Activated naive CD4-positive, alpha-beta T cell treated with Interleukin-2 at 50 U/mL for 16 hours (primary cell): ENCODE results near the gene AGBL4.

Experiments
- DNase-seq: peaks from one replicate; pipeline ENCODE4 v3.0.0-alpha.2; 2020

The AGBL4 gene

DNA sequence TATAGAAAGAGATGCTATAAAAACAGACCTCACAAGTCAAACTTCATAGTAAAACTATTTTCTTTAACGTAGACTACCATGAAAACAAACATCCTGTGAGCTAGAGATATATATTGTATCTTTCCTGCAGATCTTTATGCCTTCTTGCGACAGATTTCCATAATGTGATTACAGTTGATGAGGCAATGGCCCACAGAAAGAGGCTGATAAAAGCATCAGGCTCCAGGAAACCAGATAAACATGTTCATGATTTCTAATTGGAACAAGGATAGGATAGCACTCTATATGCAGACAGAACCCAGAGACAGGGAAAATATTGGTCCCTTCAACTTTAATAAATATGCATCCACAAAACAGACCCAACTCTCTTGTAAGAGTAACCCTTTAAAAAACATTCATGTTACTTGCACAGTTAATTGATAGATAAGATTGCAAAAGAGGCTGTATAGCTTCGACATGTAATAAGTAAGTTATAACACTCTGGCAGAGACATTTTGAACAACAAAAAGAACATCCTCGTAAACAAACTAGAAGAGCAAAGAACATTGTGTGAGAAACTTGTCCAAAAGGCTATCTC, 329.4 kb downstream of the AGBL4 start:
- DNase-seq: no peak

GRCh38 chr1:49686107-49686506, 337.6 kb downstream of the AGBL4 start:
- no peak for DNase-seq

- DNase-seq: no peak
Measured at GRCh38 chr1:49677706-49678105, 346.0 kb downstream of the AGBL4 start.

DNA sequence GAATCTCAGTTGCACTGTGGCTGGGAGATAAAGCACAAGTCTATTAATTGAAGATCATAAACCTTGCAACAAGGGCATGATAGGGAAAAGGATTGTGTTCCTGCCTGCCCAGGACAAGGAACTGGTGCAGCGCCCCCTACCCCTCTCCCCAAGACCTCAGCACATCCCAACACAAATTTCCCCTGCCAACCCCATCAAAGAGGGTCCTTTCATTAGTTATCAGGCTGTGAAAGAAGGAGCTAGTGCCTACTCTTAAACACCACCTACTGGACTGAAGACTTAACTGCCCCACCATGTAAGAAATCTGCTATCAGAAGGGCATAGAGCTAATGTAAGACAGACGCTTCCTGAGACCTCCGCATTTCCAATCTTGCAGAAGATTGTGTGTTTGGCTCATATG, 372.6 kb downstream of the AGBL4 start:
- no peak for DNase-seq

GRCh38 chr1:49630156-49630555, 393.6 kb downstream of the AGBL4 start:
- DNase-seq: no peak

DNA sequence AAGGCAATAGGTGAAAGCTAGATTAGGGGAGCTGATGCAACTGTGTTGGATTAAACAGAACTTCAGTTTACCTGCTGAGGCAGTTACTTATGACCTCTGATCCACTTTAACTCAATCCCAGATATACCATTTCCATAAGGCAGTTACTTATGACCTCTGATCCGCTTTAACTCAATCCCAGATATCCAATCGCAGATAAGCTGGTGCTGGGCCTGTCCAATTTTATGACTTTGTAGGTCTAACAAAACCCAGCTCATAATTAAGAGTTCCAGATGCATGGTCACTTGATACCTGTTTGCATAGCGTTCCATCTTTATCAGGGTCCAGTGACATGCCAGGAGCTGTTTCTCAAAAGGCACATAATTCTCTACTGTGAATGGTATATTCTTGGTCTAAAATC, 396.0 kb downstream of the AGBL4 start:
- no peak for DNase-seq

- no peak for DNase-seq
Measured at GRCh38 chr1:49626472-49626871, 397.3 kb downstream of the AGBL4 start.

GRCh38 chr1:49622877-49623276, 400.9 kb downstream of the AGBL4 start:
- no peak for DNase-seq

- no peak for DNase-seq
Measured at GRCh38 chr1:49606082-49606481, 417.7 kb downstream of the AGBL4 start.

GRCh38 chr1:49597436-49597835, 426.3 kb downstream of the AGBL4 start:
- DNase-seq: no peak

DNA sequence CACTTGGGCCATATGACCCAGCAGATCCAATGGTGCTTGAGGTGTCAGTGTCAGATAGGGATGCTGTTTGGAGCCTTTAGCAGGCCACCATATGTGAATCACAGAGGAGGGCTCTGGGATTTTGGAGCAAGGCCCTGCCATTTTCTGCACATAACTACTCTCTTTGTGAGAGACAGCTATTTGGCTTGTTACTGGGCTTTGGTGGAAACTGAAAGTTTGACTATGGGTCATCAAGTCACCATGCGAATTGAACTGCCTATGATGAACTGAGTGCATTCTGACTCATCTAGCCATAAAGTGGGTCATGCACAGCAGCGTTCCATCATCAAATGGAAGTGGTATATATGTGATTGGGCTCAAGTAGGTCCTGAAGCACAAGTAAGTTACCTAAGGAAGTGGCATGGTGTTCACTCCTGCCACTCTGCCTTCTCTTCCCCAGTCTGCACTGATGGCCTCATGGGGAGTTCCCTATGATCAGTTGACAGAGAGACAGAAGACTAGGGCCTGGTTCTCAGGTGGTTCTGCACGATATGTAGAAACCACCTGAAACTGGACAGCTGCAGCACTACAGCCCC, 447.3 kb downstream of the AGBL4 start:
- DNase-seq: no peak

- DNase-seq: no peak
Measured at GRCh38 chr1:49556676-49557234, 467.0 kb downstream of the AGBL4 start.

GRCh38 chr1:49552101-49552500, 471.7 kb downstream of the AGBL4 start:
- DNase-seq: no peak

DNA sequence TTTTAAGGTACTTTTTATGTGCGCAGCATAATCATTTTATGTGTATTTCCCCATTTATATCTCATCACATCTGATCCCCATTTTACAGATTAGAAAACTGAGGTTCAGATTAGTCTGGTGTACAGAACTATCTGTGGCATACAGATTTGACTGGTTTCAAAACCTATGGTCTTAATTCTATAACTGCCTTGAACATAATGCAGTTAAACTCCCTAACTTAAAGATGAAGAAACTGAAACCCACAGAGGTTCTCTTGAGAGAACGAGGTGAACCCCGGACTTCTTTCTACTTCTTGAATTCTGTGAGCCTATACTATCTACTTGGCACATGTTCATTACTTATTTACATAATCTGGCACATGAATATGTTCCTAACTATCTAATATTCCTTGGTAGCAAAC, 479.1 kb downstream of the AGBL4 start:
- DNase-seq: no peak

GRCh38 chr1:49541096-49541752, 482.5 kb downstream of the AGBL4 start:
- DNase-seq: no peak

DNA sequence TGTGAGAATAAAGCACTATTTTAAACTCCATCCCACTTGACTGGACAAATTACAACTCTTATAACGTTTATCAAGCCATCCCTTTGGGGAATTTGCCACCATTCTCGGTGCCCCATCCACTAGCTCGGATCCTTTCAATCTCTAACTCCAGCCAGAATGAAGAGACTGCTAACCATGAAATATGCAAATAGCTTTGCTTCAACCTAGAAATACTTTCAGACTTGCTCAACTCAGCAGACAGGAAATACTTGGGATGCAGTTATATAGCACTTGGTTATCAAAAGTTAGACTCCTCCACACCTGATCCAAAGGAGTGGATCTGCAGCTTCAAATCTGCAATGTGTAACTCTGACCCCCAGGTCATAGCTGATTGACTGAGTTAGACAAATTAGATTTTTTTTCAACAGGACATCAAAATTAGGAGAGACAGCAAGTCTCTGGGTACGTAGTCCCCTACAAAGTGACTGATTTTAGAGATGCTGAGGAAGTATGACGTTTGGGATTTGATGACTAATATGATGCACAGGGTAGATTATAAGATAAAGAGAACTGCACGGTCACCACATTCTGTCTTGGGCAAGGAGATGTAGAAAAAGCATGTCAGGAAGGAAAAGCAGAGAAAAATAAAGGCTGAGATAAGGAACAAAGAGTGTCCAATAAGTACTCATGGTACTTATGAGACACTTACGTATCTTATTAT, 496.0 kb downstream of the AGBL4 start:
- DNase-seq: no peak

DNA sequence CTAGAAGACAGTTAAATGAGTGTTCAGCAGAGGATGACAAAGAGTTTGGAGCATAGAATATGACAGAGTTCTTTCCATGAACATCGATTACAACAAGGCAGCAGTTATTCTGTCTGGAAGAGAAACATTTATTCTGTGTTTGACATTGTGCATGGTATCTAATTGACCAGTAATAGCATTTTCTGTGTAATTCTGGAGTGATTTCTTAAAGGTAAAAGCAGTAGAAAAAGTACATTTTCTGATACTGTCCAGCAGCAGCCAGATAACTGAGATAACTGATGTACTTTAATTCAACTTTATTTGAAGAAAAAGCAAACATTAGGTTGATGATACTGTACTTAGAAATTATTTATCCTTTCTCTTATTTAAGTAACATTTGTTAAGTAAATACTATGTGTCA, 497.1 kb downstream of the AGBL4 start:
- no peak for DNase-seq

DNA sequence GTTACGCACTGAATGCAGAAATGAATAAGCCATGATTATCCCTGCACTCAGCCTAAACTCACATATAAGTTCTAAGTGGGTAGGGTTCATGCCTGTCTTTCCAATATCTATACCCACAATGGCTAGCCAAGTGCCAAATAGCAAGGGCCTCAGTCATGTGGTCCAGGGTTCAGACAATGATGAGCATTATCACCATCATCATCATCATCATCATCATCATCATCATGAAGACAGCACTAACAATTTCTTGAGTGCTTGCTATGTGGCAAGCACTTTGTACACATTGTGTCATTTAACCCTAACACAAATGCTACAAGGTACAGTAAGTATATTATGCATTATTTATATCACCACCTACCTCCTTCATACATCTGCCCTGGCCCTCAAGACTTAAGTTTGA, 500.0 kb downstream of the AGBL4 start:
- no peak for DNase-seq

- no peak for DNase-seq
Measured at GRCh38 chr1:49466961-49467360, 556.8 kb downstream of the AGBL4 start.

GRCh38 chr1:49465486-49466185, 558.1 kb downstream of the AGBL4 start:
- no peak for DNase-seq

DNA sequence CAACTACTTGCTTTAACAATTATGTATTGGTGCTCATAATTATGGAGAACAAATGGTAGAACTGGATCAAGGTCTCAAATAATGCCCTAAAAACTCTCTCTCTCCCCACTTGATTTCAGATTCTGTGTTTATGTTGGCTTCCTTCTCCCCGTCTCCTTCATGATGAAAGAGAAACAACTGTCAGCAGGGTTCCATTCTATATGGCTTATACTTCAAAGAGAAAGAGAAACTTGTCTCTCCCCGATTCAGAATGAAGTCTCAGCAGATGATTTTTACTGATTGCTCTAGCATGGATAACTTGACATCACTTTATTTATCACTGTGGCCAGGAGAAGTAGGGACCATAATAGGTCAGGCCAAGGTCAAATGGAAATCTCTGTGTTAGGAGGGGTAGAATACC, 575.6 kb downstream of the AGBL4 start:
- DNase-seq: no peak

GRCh38 chr1:49436865-49437264, 586.9 kb downstream of the AGBL4 start:
- DNase-seq: no peak

- no peak for DNase-seq
Measured at GRCh38 chr1:49435291-49435690, 588.5 kb downstream of the AGBL4 start.
